OCI-LY7 (cell line): ENCODE measurements around the gene NDUFAF2.

Experiments used
- CTCF ChIP-seq: fragments of 200-600 bp; sonication (generic); conservative IDR thresholded peaks from 2 replicates; pipeline ENCODE4 v1.5.1; 2014; ENCODE audit warnings: mild to moderate bottlenecking, antibody characterized with exemption, low read length, moderate library complexity, mixed read lengths
- EZH2phosphoT487 ChIP-seq: fragments of 200-600 bp; sonication (generic); IDR thresholded peaks from 2 replicates; pipeline ENCODE4 v1.6.1; 2018; ENCODE audit warnings: low read depth, borderline replicate concordance, mild to moderate bottlenecking, mixed run types, antibody characterized with exemption, low read length, moderate library complexity, mixed read lengths

GRCh38 chr5:60977956-60978737, 33.1 kb downstream of the NDUFAF2 start:
- TF ChIP-seq CTCF: no peak
- TF ChIP-seq EZH2phosphoT487: no peak
